HCT116 (cell line): ENCODE measurements around the gene ADIPOR2.

Experiments used
- CEBPB ChIP-seq: IDR thresholded peaks from 2 replicates; pipeline ENCODE4 v1.6.1; 2012; ENCODE audit warnings: low read depth
- EZH2 ChIP-seq: fragments of 200-600 bp; sonication (generic); IDR thresholded peaks from 2 replicates; pipeline ENCODE4 v1.6.1; 2017; ENCODE audit warnings: antibody characterized with exemption, mixed run types
- FOSL1 ChIP-seq: IDR thresholded peaks from 2 replicates; pipeline ENCODE4 v1.6.1; 2012; ENCODE audit warnings: low read depth
- POLR2A ChIP-seq: IDR thresholded peaks from 2 replicates; pipeline ENCODE4 v1.7.0; 2011; ENCODE audit warnings: borderline replicate concordance; ENCODE audit not compliant: insufficient read depth, insufficient read length; ENCODE audit errors: extremely low read depth
- SIN3A ChIP-seq: IDR thresholded peaks from 2 replicates; pipeline ENCODE4 v1.6.1; 2012; ENCODE audit warnings: low read depth
- SP1 ChIP-seq: IDR thresholded peaks from 2 replicates; pipeline ENCODE4 v1.6.1; 2012; ENCODE audit warnings: low read depth
- ZNF274 ChIP-seq: fragments of 200-500 bp; sonication (Bioruptor generic); IDR thresholded peaks from 2 replicates; pipeline ENCODE4 v1.6.1; 2014; ENCODE audit warnings: mild to moderate bottlenecking, low read depth, low read length, inconsistent platforms
- TF ChIP-seq, protein P1 (sequence below), 3 experiments: fragments of 200-600 bp in 1 of 3; sonication (generic) in 1 of 3; IDR thresholded peaks in 2 of 3; conservative IDR thresholded peaks in 1 of 3; 2 replicates each; pipeline ENCODE4 v1.5.1; 2012 to 2017; ENCODE audit warnings: low read depth in 2 of 3, low read length in 2 of 3, antibody characterized with exemption in 1 of 3, borderline replicate concordance in 1 of 3, control low read depth in 1 of 3, mild to moderate bottlenecking in 1 of 3, mixed read lengths in 1 of 3, mixed run types in 1 of 3, moderate library complexity in 1 of 3; ENCODE audit not compliant: insufficient read depth in 1 of 3
- TF ChIP-seq, protein P2 (sequence below): IDR thresholded peaks from 2 replicates; pipeline ENCODE4 v1.6.1; 2012; ENCODE audit warnings: low read depth

DNA sequence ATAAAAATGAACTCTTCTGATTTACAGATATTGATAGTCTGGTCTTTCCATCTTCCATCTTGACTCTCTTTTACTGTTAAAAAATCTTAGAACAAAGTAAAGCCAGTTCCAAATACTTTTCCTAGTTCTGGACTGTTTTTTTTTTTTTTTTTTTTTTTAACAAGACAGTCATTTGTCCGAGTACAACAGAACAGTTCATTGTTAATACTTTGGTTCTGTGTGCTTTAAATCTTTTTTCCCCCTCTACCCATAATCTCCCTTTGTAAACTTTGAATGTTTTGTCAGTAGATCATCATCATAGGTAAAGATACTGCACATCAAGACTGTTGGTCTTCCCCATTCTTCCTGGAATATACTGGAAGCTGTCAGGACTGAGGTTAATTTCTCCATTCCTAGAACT lies 38.0 kb downstream of the ADIPOR2 start:
- no peak for TF ChIP-seq EZH2
- no peak for TF ChIP-seq POLR2A
- no peak for TF ChIP-seq SIN3A
- no peak for TF ChIP-seq SP1
- TF ChIP-seq, protein P1, sequence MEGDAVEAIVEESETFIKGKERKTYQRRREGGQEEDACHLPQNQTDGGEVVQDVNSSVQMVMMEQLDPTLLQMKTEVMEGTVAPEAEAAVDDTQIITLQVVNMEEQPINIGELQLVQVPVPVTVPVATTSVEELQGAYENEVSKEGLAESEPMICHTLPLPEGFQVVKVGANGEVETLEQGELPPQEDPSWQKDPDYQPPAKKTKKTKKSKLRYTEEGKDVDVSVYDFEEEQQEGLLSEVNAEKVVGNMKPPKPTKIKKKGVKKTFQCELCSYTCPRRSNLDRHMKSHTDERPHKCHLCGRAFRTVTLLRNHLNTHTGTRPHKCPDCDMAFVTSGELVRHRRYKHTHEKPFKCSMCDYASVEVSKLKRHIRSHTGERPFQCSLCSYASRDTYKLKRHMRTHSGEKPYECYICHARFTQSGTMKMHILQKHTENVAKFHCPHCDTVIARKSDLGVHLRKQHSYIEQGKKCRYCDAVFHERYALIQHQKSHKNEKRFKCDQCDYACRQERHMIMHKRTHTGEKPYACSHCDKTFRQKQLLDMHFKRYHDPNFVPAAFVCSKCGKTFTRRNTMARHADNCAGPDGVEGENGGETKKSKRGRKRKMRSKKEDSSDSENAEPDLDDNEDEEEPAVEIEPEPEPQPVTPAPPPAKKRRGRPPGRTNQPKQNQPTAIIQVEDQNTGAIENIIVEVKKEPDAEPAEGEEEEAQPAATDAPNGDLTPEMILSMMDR (IDR thresholded peaks at IDR 0.05 in 2 of 3, conservative IDR thresholded peaks at IDR 0.05 in 1 of 3; ENCODE audit: borderline replicate concordance in 1 of 3, insufficient read depth in 1 of 3, low read depth in 2 of 3, low read length in 2 of 3) = no peak
- TF ChIP-seq, protein P2, sequence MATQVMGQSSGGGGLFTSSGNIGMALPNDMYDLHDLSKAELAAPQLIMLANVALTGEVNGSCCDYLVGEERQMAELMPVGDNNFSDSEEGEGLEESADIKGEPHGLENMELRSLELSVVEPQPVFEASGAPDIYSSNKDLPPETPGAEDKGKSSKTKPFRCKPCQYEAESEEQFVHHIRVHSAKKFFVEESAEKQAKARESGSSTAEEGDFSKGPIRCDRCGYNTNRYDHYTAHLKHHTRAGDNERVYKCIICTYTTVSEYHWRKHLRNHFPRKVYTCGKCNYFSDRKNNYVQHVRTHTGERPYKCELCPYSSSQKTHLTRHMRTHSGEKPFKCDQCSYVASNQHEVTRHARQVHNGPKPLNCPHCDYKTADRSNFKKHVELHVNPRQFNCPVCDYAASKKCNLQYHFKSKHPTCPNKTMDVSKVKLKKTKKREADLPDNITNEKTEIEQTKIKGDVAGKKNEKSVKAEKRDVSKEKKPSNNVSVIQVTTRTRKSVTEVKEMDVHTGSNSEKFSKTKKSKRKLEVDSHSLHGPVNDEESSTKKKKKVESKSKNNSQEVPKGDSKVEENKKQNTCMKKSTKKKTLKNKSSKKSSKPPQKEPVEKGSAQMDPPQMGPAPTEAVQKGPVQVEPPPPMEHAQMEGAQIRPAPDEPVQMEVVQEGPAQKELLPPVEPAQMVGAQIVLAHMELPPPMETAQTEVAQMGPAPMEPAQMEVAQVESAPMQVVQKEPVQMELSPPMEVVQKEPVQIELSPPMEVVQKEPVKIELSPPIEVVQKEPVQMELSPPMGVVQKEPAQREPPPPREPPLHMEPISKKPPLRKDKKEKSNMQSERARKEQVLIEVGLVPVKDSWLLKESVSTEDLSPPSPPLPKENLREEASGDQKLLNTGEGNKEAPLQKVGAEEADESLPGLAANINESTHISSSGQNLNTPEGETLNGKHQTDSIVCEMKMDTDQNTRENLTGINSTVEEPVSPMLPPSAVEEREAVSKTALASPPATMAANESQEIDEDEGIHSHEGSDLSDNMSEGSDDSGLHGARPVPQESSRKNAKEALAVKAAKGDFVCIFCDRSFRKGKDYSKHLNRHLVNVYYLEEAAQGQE = no peak
- no peak for TF ChIP-seq FOSL1
- no peak for TF ChIP-seq ZNF274
- no peak for TF ChIP-seq CEBPB
